AG04449 (cell line): ENCODE results near the gene COL12A1.

Source experiments
- CTCF ChIA-PET: fragments of 350-600 bp; formaldehyde crosslinking; extraction: SDS; loops from one replicate; lab custom pipeline; 2021; ENCODE audit warnings: antibody characterized with exemption; lab: Yijun Ruan, JAX
- POLR2A ChIA-PET: fragments of 400-600, 350-600 bp; formaldehyde crosslinking; extraction: SDS; loops from one replicate; lab custom pipeline; 2020; ENCODE audit warnings: antibody characterized with exemption, inconsistent platforms; lab: Yijun Ruan, JAX
- DNase-seq: peaks from one replicate; pipeline ENCODE4 v3.0.0-alpha.2; 2010; ENCODE audit warnings: low read depth, low spot score
- H3K4me3 ChIP-seq: 2 replicates; pipeline ENCODE4 v1.5.1; 2011; ENCODE audit warnings: low read depth, mild to moderate bottlenecking, control low read depth, low read length
- CTCF ChIP-seq: IDR thresholded peaks from one replicate; pipeline ENCODE4 v1.5.1; 2011; ENCODE audit warnings: mild to moderate bottlenecking, moderate library complexity, low read length, control low read depth, inconsistent platforms; ENCODE audit not compliant: insufficient read depth; ENCODE audit errors: missing control alignments

The COL12A1 gene

DNA sequence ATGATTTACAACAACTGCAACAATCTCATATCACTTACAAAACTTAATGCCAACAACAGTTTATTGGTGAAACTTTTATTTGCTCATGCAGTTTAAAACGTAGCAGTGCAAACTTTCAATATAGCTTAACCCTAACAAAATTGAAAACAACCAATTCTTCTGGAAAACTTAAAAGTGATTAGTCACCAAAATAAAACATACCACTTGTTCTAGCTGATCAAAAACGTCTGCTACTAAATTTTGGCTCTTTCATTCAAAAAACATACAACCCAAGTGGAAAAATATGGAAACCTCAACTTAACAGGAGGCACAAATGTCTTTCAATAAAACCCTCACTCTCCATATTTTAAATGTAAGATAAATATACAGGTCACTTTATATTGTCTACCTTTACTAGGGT is 39.6 kb downstream of the COL12A1 start:
- DNase-seq: no peak
- ChIA-PET CTCF (interaction anchor here (1.4 to 1.7 kb wide), 2 partner anchors 9 to 43 kb away, joined by 3 to 4 read pairs; no protein-coding TSS in a partner anchor), POLR2A (no interaction called here)
- no peak overlapping the region for H3K4me3 ChIP-seq
- no peak for TF ChIP-seq CTCF

GRCh38 chr6:75158176-75158575 is 47.7 kb downstream of the COL12A1 start:
- DNase-seq: no peak
- no peak overlapping the region for H3K4me3 ChIP-seq
- POLR2A ChIA-PET: no interaction called here
- CTCF ChIA-PET: interaction anchor here (1.0 kb wide), 1 partner anchor 15 kb away, joined by 3 read pairs; no protein-coding TSS in a partner anchor
- no peak for TF ChIP-seq CTCF

DNA sequence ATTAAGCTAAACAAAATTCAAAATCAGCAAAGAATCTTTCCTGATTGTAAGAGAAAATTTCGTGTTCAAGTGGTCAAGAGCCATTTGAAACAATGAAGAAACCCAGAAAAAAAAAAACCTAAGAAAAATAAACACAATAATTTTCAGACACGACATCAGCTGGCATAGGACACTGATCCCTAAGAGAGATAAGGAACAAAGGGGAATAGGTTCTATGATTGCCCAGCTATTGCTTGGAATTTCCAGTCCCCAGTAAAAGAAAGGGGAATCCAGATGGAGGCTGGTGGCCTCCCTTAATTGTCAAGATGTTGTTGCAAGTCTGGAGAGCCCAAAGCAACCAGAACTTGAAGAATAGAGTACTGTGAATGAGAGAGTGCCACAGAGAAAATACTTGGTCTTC is 48.5 kb downstream of the COL12A1 start:
- H3K4me3 ChIP-seq: no peak overlapping the region
- no peak for DNase-seq
- ChIA-PET CTCF (interaction anchor here (1.0 kb wide), 2 partner anchors 9 to 16 kb away, joined by 3 to 4 read pairs; no protein-coding TSS in a partner anchor), POLR2A (no interaction called here)
- TF ChIP-seq CTCF: no peak

DNA sequence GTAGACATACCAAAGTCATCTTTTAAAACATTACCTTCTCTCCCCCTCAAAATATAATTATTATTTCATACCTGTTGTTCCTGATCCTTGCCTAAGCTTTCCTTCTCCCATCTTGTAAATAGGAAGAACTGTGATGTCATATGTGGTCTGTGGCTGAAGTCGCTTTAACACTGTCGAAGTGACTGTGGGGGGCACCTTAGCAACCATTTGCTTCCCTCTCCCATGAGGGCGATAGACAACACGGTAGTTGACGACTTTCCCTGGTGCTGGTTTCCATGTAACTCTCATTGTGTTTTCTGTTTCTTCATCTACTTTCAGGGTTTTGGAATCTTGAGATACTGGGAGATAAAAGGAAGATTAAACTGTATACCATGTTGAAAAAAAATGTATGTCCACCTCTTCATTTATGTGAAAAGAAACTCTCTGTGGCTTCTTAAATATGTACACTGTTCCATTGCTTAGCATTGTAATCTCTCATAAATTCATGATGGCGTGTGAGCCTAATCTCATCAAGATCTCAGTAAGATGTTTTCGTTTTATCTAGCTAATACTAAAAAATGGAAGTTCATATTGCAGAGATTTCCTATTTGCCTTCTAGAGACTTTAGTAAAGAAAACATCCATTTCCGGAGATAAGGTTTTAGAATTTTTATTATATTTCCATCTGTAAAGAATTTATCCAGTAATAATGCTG is 49.5 kb downstream of the COL12A1 start:
- POLR2A ChIA-PET: no interaction called here
- no peak overlapping the region for H3K4me3 ChIP-seq
- no peak for DNase-seq
- CTCF ChIA-PET: interaction anchor here (1.0 kb wide), 1 partner anchor 10 kb away, joined by 4 read pairs; no protein-coding TSS in a partner anchor
- no peak for TF ChIP-seq CTCF

DNA sequence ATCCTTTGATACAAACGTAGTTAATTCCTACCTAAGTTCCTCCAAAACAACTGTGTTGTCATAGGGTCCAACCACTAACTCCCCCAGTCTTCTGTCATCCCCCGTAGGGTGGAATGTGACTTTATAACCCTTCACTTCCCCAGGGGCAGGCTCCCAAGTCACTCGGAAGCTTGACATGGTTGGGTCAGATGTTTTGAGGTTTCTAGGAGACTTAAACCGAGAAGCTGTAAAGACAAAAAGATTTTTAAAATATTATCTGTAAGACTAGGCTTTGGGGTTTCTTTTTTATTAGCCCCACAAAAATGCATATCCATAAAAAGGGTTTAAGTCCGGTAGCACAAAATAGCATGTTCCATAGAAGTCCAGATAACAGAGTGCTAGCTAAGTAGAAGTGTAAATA is 50.2 kb downstream of the COL12A1 start:
- no peak for TF ChIP-seq CTCF
- no peak overlapping the region for H3K4me3 ChIP-seq
- POLR2A ChIA-PET: no interaction called here
- CTCF ChIA-PET: interaction anchor here (0.7 kb wide), 1 partner anchor 73 kb away, joined by 3 read pairs; no protein-coding TSS in a partner anchor
- DNase-seq: no peak

GRCh38 chr6:75154973-75155372 is 50.9 kb downstream of the COL12A1 start:
- CTCF ChIA-PET: interaction anchor here (0.7 kb wide), 1 partner anchor 72 kb away, joined by 3 read pairs; no protein-coding TSS in a partner anchor
- TF ChIP-seq CTCF: no peak
- POLR2A ChIA-PET: no interaction called here
- no peak overlapping the region for H3K4me3 ChIP-seq
- no peak for DNase-seq
